DND-41 (cell line): Measurements from ENCODE around the gene CXCR3.
"Not testable (repeated sequence)": the region's sequence is repeated elsewhere in the genome, so short reads cannot be mapped to it uniquely, and the experiment has no call there.

Experiments
- ATAC-seq: fragments of 200-7000 bp; cut with Tn5 transposase; 3 replicates; pipeline ENCODE4 v1.9.1; 2021; ENCODE audit warnings: low read depth; ENCODE audit not compliant: insufficient read depth
- DNase-seq: peaks from one replicate; pipeline ENCODE4 v3.0.0-alpha.2; 2020
- H2AFZ ChIP-seq: 2 replicates; pipeline ENCODE4 v1.6.0; 2012; ENCODE audit warnings: low read depth, low read length
- H3K27ac ChIP-seq: 2 replicates; pipeline ENCODE4 v1.5.1; 2012; ENCODE audit warnings: low read length, inconsistent platforms
- H3K27me3 ChIP-seq: fragments of 200-600 bp; sonication (generic); 2 replicates; pipeline ENCODE4 v1.6.0; 2012; ENCODE audit warnings: low read length, mild to moderate bottlenecking, inconsistent platforms; ENCODE audit not compliant: insufficient read depth, poor library complexity
- H3K36me3 ChIP-seq: 2 replicates; pipeline ENCODE4 v1.5.1; 2012; ENCODE audit warnings: low read length, inconsistent platforms; ENCODE audit not compliant: insufficient read depth
- H3K4me1 ChIP-seq: 2 replicates; pipeline ENCODE4 v1.5.1; 2012; ENCODE audit warnings: mild to moderate bottlenecking, low read length; ENCODE audit not compliant: insufficient read depth
- H3K4me2 ChIP-seq: 2 replicates; pipeline ENCODE4 v1.6.0; 2012; ENCODE audit warnings: mild to moderate bottlenecking, moderate library complexity, low read length, inconsistent platforms; ENCODE audit not compliant: insufficient read depth
- H3K4me3 ChIP-seq, 2 experiments: fragments of 200-600 bp in 1 of 2; shearing (Covaris generic) in 1 of 2; 2 replicates each; pipeline ENCODE4 v1.5.1; 2012 to 2016; ENCODE audit warnings: inconsistent platforms in 2 of 2, low read length in 2 of 2, mild to moderate bottlenecking in 2 of 2, low read depth in 1 of 2, moderate library complexity in 1 of 2
- H3K79me2 ChIP-seq: 2 replicates; pipeline ENCODE4 v1.6.0; 2012; ENCODE audit warnings: low read length, inconsistent platforms; ENCODE audit not compliant: insufficient read depth
- H3K9ac ChIP-seq: 2 replicates; pipeline ENCODE4 v1.6.0; 2012; ENCODE audit warnings: low read depth, mild to moderate bottlenecking, inconsistent platforms, low read length, moderate library complexity
- H3K9me3 ChIP-seq: 2 replicates; pipeline ENCODE4 v1.5.1; 2012; ENCODE audit warnings: low read length, moderate library complexity, mild to moderate bottlenecking, inconsistent platforms; ENCODE audit not compliant: insufficient read depth, severe bottlenecking
- H4K20me1 ChIP-seq: 2 replicates; pipeline ENCODE4 v1.6.0; 2012; ENCODE audit warnings: low read length; ENCODE audit not compliant: insufficient read depth
- CTCF ChIP-seq: IDR thresholded peaks from 2 replicates; pipeline ENCODE4 v1.5.1; 2012; ENCODE audit warnings: borderline replicate concordance, low read length, moderate library complexity, mild to moderate bottlenecking; ENCODE audit not compliant: poor library complexity, severe bottlenecking; ENCODE audit errors: extremely low read depth
- EZH2 ChIP-seq: IDR thresholded peaks from 3 replicates; pipeline ENCODE4 v1.6.1; 2012; ENCODE audit warnings: borderline replicate concordance, low read depth, mild to moderate bottlenecking, moderate library complexity, low read length, inconsistent platforms; ENCODE audit not compliant: severe bottlenecking

Gene CXCR3

GRCh38 chrX:71650333-71650969 is 32.1 kb upstream of the CXCR3 start:
- Histone ChIP-seq H4K20me1 (no peaks in the 10 kb centered on the region), H3K36me3 (no peaks in the 10 kb centered on the region), H3K4me1 (no peaks in the 10 kb centered on the region), H3K27me3 (no peaks in the 10 kb centered on the region), H2AFZ (no peak overlapping the region), H3K9me3 (no peaks in the 10 kb centered on the region), H3K79me2 (no peaks in the 10 kb centered on the region), H3K4me2 (no peak overlapping the region), H3K9ac (no peak overlapping the region), H3K4me3 (no peak overlapping the region), H3K27ac (no peak overlapping the region)
- DNase-seq (no peak), ATAC-seq (no peak; the same call in 2 of the 3 replicates)
- TF ChIP-seq EZH2 (no peak), CTCF (no peak)

- not testable (repeated sequence) for H3K36me3 ChIP-seq, H2AFZ ChIP-seq, ATAC-seq, H3K4me3 ChIP-seq, H3K27ac ChIP-seq, H3K9ac ChIP-seq, H3K27me3 ChIP-seq, H3K4me2 ChIP-seq, H3K9me3 ChIP-seq, DNase-seq, H3K4me1 ChIP-seq, H3K79me2 ChIP-seq, H4K20me1 ChIP-seq
These were observed 26.1 kb upstream of the CXCR3 start for GRCh38 chrX:71644406-71644805.

GRCh38 chrX:71640002-71640401 is 21.7 kb upstream of the CXCR3 start:
- DNase-seq, result no peak
- H3K27me3 ChIP-seq, result no peaks in the 10 kb centered on the region
- no peaks in the 10 kb centered on the region for H4K20me1 ChIP-seq
- no peak overlapping the region for H3K4me3 ChIP-seq
- H3K4me2 ChIP-seq, result no peak overlapping the region
- no peaks in the 10 kb centered on the region for H3K79me2 ChIP-seq
- H3K36me3 ChIP-seq, result no peaks in the 10 kb centered on the region
- H3K4me1 ChIP-seq, result no peaks in the 10 kb centered on the region
- no peak overlapping the region for H2AFZ ChIP-seq
- no peak overlapping the region for H3K27ac ChIP-seq
- no peak overlapping the region for H3K9ac ChIP-seq
- H3K9me3 ChIP-seq, result no peaks in the 10 kb centered on the region
- no peak for TF ChIP-seq CTCF
- no peak for TF ChIP-seq EZH2
- peak; percentile 49; the same call in 2 of the 3 replicates for ATAC-seq

- Histone ChIP-seq H3K27me3 (no peaks in the 10 kb centered on the region), H3K27ac (no peak overlapping the region), H3K79me2 (no peaks in the 10 kb centered on the region), H3K4me3 (no peak overlapping the region), H2AFZ (no peak overlapping the region), H3K36me3 (no peaks in the 10 kb centered on the region), H3K9ac (no peak overlapping the region), H3K9me3 (no peaks in the 10 kb centered on the region), H3K4me2 (no peak overlapping the region), H4K20me1 (no peaks in the 10 kb centered on the region), H3K4me1 (no peaks in the 10 kb centered on the region)
- no peak for DNase-seq
- TF ChIP-seq CTCF (no peak), EZH2 (no peak)
- no peak for ATAC-seq
These were observed 20.1 kb upstream of the CXCR3 start for GRCh38 chrX:71638409-71638808.
